ENCODE data around the gene STK39.

Gene STK39

DNA sequence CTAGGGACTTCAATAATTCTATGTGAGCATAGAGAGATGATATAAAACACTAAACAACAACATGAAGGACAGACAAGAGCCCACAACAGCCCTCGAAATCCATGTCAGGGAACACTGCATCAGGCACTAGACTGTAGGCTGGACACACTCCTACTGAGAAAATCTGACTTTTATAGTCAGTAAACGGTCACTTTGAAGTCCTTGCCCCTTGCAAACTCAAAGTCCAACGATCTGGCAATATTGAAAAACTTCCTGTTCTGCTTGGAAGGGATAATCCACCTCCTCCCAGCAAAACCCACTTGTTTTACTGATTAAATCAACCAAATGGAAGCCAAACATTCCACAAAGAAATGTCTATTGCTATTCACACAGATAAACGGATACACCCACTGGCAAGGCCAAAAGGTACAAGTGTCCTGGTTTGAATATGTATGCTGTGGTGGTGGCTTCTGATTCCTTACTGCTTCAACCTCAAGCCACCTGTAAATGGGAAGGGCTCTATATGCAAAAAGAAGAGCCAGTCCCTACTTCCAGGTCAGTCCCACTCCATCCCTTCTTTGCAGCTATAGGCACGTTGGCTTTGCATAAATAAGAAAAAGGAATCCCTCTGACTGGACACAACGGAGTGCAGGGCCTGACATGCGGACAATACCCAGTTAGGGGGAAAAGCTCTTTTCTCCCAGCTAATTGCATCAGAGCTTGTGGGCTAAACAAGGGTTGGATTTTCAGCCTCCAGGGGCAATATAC, 56.6 kb downstream of the STK39 start:
- TF ChIP-seq, protein P1, sequence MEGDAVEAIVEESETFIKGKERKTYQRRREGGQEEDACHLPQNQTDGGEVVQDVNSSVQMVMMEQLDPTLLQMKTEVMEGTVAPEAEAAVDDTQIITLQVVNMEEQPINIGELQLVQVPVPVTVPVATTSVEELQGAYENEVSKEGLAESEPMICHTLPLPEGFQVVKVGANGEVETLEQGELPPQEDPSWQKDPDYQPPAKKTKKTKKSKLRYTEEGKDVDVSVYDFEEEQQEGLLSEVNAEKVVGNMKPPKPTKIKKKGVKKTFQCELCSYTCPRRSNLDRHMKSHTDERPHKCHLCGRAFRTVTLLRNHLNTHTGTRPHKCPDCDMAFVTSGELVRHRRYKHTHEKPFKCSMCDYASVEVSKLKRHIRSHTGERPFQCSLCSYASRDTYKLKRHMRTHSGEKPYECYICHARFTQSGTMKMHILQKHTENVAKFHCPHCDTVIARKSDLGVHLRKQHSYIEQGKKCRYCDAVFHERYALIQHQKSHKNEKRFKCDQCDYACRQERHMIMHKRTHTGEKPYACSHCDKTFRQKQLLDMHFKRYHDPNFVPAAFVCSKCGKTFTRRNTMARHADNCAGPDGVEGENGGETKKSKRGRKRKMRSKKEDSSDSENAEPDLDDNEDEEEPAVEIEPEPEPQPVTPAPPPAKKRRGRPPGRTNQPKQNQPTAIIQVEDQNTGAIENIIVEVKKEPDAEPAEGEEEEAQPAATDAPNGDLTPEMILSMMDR (IDR thresholded peaks at IDR 0.05; ENCODE audit: insufficient read depth, missing control alignments), result no peak
- DNase-seq (ENCODE audit: insufficient read length, low spot score) (no peak), FAIRE-seq (no peak)

DNA sequence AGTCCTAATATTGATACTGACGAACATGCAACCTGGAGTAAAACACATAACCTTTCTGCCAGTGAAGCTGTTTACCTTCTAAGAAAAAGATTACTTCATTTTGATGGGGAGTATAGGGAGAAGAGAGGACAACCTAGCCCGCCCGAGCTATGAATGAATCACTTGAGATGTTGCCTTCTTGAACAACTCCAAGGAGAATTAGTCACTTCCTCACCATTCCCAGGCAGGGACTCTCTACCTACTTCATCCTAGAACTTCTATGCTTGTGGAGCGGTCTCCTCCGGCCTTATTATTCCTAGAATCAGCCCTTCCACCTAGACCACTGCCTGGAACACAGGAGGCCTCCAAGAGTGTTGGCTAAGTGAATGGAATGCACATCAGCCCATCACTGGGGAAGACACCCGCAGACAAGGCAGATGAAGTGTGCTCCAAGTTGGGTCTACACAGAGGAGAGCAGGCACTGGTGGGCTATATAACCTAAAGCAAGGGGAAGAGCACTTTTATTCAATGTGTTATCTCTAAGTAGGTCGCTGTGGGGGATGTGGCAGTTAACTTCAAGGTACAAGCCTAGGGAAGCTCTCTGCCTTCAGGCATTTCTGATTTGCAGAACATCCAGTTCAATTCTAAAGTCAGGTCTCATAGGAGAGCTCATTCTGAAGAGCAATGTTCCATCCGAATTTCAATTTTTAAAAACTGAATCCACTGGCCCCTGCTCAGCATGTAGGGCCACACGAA, 57.4 kb downstream of the STK39 start:
- FAIRE-seq (no peak), DNase-seq (ENCODE audit: insufficient read length, low spot score) (no peak)
- TF ChIP-seq, protein P1 (IDR thresholded peaks at IDR 0.05; ENCODE audit: insufficient read depth, missing control alignments), result no peak

DNA sequence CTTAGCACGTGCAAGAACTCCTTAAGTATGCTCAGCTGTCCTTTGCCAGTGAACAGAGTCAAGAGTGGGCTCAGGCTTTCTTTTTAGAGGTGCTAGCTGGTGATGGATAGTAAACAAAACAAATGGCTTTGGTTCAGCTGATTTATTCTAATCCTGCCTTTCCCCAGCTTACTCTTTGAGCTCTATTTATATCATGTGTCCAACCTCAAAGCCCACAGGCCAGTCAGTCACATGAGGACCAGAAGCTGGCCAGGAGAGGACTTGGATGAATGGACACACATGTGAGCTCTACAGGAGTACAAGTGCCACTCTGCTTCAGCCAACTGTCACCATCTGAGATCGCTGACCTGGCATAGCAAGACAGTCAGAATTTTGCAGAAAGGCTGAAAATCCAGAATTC, 59.4 kb downstream of the STK39 start:
- FAIRE-seq, result no peak
- TF ChIP-seq, protein P1 (IDR thresholded peaks at IDR 0.05; ENCODE audit: insufficient read depth, missing control alignments), result no peak
- DNase-seq (ENCODE audit: insufficient read length, low spot score), result no peak

DNA sequence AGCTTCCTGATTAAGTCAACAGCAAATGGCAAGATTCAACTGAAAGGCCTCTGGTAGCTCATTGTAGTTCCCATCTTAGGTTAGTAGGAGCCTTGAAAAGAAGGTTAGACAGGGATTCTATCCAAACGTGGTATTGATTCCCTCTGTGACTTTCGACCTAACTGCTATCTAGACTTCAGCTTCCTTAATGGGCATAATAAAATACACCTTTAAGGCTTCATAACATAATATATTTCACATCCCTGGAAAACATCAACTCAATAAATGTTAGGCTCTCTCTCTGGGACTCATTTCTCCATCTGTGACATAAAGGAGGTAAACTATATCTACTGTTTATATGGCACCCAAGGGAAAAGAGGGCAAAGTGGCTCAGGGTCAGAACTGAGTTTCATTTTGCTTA, 60.9 kb downstream of the STK39 start:
- DNase-seq (ENCODE audit: insufficient read length, low spot score) (no peak), FAIRE-seq (no peak)
- TF ChIP-seq, protein P1 (IDR thresholded peaks at IDR 0.05; ENCODE audit: insufficient read depth, missing control alignments), result no peak

DNA sequence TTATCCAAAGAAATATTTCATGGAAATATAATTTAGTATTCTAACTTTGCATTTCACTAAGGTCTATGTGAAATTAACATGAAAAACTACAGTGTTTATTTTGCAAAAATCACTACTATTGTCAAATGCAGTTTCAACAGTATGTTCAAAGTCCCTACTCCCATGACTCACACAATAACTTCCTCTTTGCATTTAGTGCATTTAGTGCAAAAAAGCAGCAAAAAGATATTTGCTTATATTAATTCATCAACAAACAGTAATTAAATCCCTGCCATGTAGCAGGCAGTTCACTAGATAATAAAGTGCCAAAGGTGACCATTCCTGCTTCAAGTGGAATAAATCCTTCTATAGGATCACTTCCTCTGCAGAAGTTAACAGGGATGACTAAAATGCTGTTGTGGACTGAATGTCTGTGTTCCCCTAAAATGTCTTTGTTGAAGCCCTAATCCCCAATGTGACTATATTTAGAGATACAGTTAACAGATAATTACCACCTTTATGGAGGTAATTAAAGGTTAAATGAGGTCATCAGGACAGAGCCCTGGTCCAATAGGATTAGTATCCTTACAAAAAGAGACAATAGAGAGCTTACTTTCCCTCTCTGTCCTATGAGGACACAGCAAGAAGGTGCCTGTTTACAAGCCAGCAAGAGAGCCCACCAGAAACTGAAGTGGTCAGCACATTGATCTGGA, 61.7 kb downstream of the STK39 start:
- DNase-seq (ENCODE audit: insufficient read length, low spot score) (no peak), FAIRE-seq (no peak)
- TF ChIP-seq, protein P1 (IDR thresholded peaks at IDR 0.05; ENCODE audit: insufficient read depth, missing control alignments), result no peak

DNA sequence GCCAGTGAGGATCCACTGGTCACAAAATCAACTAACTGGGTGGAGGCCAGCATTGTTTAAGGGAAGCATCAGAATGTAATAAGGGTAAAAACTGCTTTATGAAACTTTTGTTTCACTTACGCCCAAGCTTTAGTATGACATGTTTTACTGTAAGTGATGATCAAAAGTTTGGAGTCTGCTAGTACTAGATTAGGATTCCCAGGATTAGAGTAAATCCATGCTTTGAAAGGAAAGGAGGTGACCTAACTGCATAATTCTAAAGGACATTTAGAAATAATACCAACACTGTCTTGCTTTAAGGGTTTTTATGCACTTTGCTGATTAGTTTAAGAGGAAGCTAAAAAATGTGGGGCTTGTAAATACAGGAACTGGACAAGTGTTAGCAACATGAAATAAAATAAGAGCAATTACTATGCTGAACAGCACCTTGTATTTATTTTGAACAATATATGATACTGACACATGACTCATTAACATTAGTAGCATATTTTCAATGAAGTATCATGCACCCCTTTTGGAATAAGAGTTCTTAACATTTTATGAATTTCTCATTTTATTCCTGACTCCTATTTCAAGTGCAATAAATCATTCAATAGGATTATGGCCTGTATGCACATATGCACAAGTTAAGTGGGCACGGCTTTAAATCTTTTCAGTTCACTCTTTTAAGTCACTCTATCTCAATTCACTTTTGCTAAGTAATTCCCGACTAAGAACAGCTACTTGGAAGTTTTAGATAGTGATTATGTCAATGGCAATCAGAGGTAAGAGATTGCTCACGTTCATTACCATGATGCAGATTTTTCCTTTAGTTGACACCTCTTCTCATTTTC, 62.5 kb downstream of the STK39 start:
- FAIRE-seq (peak; percentile 86), DNase-seq (ENCODE audit: insufficient read length, low spot score) (no peak)
- TF ChIP-seq, protein P1 (IDR thresholded peaks at IDR 0.05; ENCODE audit: insufficient read depth, missing control alignments), result no peak
